Measurements from ENCODE around the gene TWF1.

GRCh38 chr12:43749016-43749415 lies 57.1 kb downstream of the TWF1 start:
- no peak for TF ChIP-seq CTCF (IDR thresholded peaks at IDR 0.05)
- no peak for TF ChIP-seq POLR2AphosphoS5 (IDR thresholded peaks at IDR 0.05)
- no peak for TF ChIP-seq POLR2A (IDR thresholded peaks at IDR 0.05)
- no peak for TF ChIP-seq EP300 (IDR thresholded peaks at IDR 0.05)
